Activated CD8-positive, alpha-beta memory T cell treated with anti-CD3 and anti-CD28 coated beads, Interleukin-2, amount 10 ng/mL, durations not matched to agents 7 days and 5 days (primary cell): ENCODE measurements around the gene KCNAB2. TPM values are rescaled to one million over a fixed set of nuclear protein-coding genes. Genes with fewer than 3 reads are reported as not detected.
"Not testable (repeated sequence)": the region's sequence is repeated elsewhere in the genome, so short reads cannot be mapped to it uniquely, and the experiment has no call there.

Experiments used
- ATAC-seq: fragments of 150-1000 bp; cut with Tn5 transposase; one replicate; pipeline ENCODE4 v1.10.0; 2021; ENCODE audit warnings: moderate library complexity
- CTCF ChIA-PET: fragments of 350-600 bp; sonication (Branson Sonifier 250); formaldehyde crosslinking; loops from one replicate; lab custom pipeline; 2021; ENCODE audit warnings: antibody characterized with exemption; lab: Charles Lee
- DNase-seq: peaks from one replicate; pipeline ENCODE4 v3.0.0-alpha.2; 2020
- H3K27ac Mint-ChIP-seq: one replicate; pipeline ENCODE4 v1.8.0; 2021; ENCODE audit warnings: mild to moderate bottlenecking, mixed read lengths
- H3K27me3 Mint-ChIP-seq: one replicate; pipeline ENCODE4 v1.8.0; 2021; ENCODE audit warnings: mixed read lengths
- H3K36me3 Mint-ChIP-seq: one replicate; pipeline ENCODE4 v1.8.0; 2021; ENCODE audit warnings: mild to moderate bottlenecking, mixed read lengths
- H3K4me1 Mint-ChIP-seq: one replicate; pipeline ENCODE4 v1.8.0; 2021; ENCODE audit warnings: mixed read lengths
- H3K4me3 Mint-ChIP-seq: one replicate; pipeline ENCODE4 v1.8.0; 2021; ENCODE audit warnings: mild to moderate bottlenecking, moderate library complexity, mixed read lengths
- H3K9me3 Mint-ChIP-seq: one replicate; pipeline ENCODE4 v1.8.0; 2022; ENCODE audit warnings: low read depth, mixed read lengths
- total RNA-seq, 2 experiments: library from RNA; stranded (reverse); gene quantifications; one replicate each; pipeline ENCODE4 v1.2.3, GENCODE V29; 2021

The KCNAB2 gene
- total RNA-seq, 2 experiments from 2014 or later = 248 to 368 TPM

DNA sequence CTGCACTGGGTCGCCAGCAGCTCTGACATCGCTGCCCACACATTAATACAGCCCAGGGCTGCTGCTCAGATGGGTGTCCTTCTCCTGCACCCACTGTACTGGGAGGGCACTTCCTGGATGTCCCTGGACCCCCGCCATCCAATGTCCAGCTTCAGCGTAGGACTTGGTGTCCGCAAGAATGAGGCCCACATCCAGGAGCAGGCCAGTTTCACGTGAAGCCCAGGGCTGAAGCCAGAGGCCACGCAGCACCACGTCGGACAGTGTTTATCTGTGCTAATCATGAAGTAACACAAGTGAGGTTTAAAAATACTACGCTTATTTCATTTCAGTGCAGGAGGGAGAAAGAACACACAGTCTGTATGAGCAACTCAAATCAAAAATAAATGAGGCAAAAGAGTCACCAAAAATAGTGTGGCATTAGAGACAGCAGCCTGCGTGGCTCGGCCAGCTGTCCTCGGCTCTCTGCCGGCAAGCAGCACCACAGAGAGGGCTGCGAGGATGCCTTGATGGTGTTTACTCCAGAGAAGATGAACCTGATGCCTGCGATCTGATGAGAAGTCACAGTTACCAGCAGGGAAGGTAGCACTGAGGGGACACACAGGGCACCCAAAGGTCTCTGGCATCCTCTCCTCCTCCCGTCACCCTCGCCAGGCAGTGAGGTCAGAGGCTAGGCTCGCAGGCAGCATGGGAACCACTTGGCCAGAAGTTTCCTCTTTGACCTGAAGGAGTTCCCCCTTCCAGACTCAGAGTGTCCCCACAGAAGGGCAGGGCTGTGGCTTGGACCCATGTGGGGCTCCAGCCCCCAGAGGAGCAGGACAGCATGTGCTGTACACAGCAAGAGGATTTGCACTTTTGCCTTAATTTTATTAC, 31.3 kb upstream of the KCNAB2 start:
- CTCF ChIA-PET = no interaction called here
- DNase-seq = no peak
- no peak for ATAC-seq
- H3K27ac Mint-ChIP-seq = no peak overlapping the region
- no peaks in the 10 kb centered on the region for H3K27me3 Mint-ChIP-seq
- peaks cover 11% of the 10 kb centered on the region for H3K4me1 Mint-ChIP-seq
- H3K4me3 Mint-ChIP-seq = no peak overlapping the region
- no peaks in the 10 kb centered on the region for H3K9me3 Mint-ChIP-seq
- H3K36me3 Mint-ChIP-seq = peaks cover 10% of the 10 kb centered on the region

GRCh38 chr1:6016191-6016865, 29.4 kb upstream of the KCNAB2 start:
- ATAC-seq (no peak), DNase-seq (no peak)
- CTCF ChIA-PET = no interaction called here
- H3K9me3 Mint-ChIP-seq = no peaks in the 10 kb centered on the region
- no peaks in the 10 kb centered on the region for H3K27me3 Mint-ChIP-seq
- peaks cover 19% of the 10 kb centered on the region for H3K36me3 Mint-ChIP-seq
- no peak overlapping the region for H3K27ac Mint-ChIP-seq
- H3K4me3 Mint-ChIP-seq = no peak overlapping the region
- peaks cover 11% of the 10 kb centered on the region for H3K4me1 Mint-ChIP-seq

DNA sequence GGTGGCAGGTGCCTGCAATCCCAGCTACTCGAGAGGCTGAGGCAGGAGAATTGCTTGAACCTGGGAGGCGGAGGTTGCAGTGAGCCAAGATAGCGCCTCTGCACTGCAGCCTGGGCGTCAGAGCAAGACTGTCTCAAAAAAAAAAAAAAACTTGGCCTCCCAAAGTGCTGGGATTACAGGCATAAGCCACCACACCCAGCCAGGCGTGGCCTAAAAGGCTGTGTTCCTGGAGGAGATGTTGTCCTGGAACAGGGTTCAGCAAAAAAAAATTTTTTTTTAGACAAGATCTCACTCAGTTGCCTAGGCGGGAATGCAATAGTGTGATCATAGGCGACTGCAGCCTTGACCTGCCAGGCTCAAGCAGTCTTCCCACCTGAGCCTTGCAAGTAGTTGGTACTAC, 28.0 kb upstream of the KCNAB2 start:
- CTCF ChIA-PET, H3K4me1 Mint-ChIP-seq, DNase-seq: not testable (repeated sequence)

DNA sequence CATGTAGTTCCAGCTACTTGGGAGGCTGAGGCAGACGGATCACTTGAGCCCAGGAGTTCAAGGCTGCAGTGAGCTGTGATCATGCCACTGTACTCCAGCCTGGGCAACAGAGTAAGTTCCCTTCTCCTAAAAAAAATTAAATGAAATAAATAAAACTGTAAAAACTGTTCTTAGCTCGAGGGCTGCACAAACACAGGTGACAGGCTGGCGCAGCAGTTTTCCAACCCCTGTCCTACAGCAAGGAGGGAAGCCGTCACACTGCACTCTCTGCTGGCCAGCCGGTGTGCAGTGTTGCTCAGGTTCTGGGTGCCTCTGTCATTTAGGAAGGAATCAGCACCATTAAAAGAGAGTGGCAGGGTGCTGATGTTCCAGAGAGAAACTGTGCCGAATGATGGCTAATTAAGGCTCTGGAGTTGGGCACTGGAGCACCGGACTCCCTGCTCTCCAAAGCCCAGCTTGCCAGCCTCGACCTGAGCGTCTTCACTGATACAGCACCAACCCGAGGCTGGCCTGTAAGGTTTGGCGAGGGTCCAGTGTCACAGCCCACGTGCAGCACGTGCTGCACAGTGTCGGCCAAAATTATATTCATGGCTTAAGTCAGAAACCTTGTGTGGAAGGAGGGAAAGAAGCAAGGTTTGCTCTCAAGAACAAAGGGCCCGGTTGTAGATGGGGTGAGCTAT, 26.4 kb upstream of the KCNAB2 start:
- Mint-ChIP-seq H3K27me3 (no peaks in the 10 kb centered on the region), H3K27ac (no peak overlapping the region), H3K9me3 (peaks cover 2% of the 10 kb centered on the region), H3K36me3 (peaks cover 29% of the 10 kb centered on the region), H3K4me3 (no peak overlapping the region), H3K4me1 (peaks cover 2% of the 10 kb centered on the region)
- DNase-seq (no peak), ATAC-seq (no peak)
- CTCF ChIA-PET = interaction anchor here (0.9 kb wide), 1 partner anchor 23 kb away, joined by 3 read pairs; no protein-coding TSS in a partner anchor

More for the DNA sequence above, 28.0 kb upstream of the KCNAB2 start:
- peaks cover 27% of the 10 kb centered on the region for H3K36me3 Mint-ChIP-seq
- H3K9me3 Mint-ChIP-seq, ATAC-seq, H3K4me3 Mint-ChIP-seq, H3K27ac Mint-ChIP-seq, H3K27me3 Mint-ChIP-seq: not testable (repeated sequence)

- Mint-ChIP-seq H3K27me3 (no peaks in the 10 kb centered on the region), H3K27ac (no peak overlapping the region), H3K4me1 (peaks cover 12% of the 10 kb centered on the region), H3K9me3 (peaks cover 2% of the 10 kb centered on the region), H3K36me3 (peaks cover 24% of the 10 kb centered on the region), H3K4me3 (no peak overlapping the region)
- CTCF ChIA-PET = no interaction called here
- DNase-seq (no peak), ATAC-seq (no peak)
Measured at GRCh38 chr1:6022193-6022592, 23.5 kb upstream of the KCNAB2 start.

- Mint-ChIP-seq H3K9me3 (peaks cover 2% of the 10 kb centered on the region), H3K27me3 (no peaks in the 10 kb centered on the region), H3K27ac (no peak overlapping the region), H3K4me1 (peaks cover 22% of the 10 kb centered on the region), H3K4me3 (no peak overlapping the region), H3K36me3 (peaks cover 33% of the 10 kb centered on the region)
- ATAC-seq (no peak), DNase-seq (no peak)
- CTCF ChIA-PET = no interaction called here
Measured at GRCh38 chr1:6023346-6023745, 22.3 kb upstream of the KCNAB2 start.

DNA sequence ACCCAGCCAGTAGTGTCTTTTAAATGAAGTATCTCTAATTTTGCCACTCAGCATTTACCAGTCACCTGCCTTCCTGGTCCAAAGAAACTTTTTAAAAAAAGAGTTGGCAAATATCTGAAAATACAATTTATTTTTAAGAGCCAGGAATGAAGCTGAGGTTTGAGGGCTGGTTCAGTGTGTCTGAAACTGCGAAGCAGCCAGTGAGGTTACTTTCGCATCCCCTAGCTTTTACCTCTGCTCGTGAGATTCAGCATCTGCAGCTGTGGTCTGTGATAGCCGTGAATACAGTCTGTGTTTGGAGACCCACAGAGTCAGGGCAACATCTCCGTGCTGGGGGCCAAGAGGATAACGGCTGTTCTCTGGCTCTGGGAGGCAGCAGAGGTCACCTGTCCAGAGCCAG, 21.3 kb upstream of the KCNAB2 start:
- H3K36me3 Mint-ChIP-seq = peaks cover 41% of the 10 kb centered on the region
- H3K4me3 Mint-ChIP-seq = no peak overlapping the region
- H3K9me3 Mint-ChIP-seq = peaks cover 2% of the 10 kb centered on the region
- no peaks in the 10 kb centered on the region for H3K27me3 Mint-ChIP-seq
- H3K4me1 Mint-ChIP-seq = peaks cover 32% of the 10 kb centered on the region
- DNase-seq (no peak), ATAC-seq (no peak)
- H3K27ac Mint-ChIP-seq = peak overlapping the region; percentile 16
- CTCF ChIA-PET = interaction anchor here (0.9 to 3.1 kb wide), 4 partner anchors 13 to 211 kb away, joined by 3 to 16 read pairs (median 5); partner anchors contain the start of genes ICMT and NPHP4

DNA sequence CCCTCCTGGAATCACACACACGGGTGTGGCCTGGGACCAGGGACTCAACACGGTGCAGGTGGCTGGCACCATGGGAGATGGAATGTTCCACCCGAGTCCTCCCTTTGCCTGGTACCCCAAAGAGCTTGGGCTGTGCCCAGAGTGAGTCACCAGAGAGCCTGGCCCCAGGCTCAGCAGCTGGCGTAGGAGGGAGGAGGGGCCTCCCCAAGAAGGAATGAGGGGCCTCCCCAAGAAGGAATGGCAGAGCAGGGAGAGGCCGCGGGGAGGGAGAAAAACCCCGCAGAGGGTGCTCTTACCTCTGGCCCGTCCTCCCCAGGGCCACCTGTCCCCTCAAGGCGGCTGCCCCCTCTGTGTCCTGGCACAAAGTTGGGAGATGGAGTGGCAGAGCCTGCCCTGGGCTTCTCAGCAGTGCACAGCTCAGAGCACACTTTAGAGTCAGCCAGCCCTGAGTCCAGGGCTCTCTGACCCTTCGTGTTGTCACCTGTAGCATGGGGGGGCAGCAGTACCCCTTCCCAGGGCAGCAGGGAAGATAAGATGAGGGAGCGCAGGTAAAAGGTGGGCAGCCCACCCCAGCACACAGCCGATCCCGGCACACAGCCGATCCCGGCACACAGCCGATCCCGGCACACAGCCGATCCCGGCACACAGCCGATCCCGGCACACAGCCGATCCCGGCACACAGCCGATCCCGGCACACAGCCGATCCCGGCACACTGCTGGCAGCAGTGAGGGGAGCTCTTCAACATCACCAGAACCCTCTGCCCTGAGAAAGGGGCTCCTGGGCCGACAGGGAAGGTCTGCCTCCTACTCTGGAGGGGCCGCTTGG, 20.2 kb upstream of the KCNAB2 start:
- DNase-seq (no peak), ATAC-seq (no peak)
- Mint-ChIP-seq H3K27ac (peak overlapping the region; percentile 98), H3K9me3 (peaks cover 2% of the 10 kb centered on the region), H3K27me3 (no peaks in the 10 kb centered on the region), H3K36me3 (peaks cover 43% of the 10 kb centered on the region), H3K4me3 (peak overlapping the region; percentile 83), H3K4me1 (peaks cover 43% of the 10 kb centered on the region)
- CTCF ChIA-PET = interaction anchor here (0.9 to 3.1 kb wide), 6 partner anchors 11 to 210 kb away, joined by 3 to 16 read pairs (median 4); partner anchors contain the start of genes ICMT and NPHP4

DNA sequence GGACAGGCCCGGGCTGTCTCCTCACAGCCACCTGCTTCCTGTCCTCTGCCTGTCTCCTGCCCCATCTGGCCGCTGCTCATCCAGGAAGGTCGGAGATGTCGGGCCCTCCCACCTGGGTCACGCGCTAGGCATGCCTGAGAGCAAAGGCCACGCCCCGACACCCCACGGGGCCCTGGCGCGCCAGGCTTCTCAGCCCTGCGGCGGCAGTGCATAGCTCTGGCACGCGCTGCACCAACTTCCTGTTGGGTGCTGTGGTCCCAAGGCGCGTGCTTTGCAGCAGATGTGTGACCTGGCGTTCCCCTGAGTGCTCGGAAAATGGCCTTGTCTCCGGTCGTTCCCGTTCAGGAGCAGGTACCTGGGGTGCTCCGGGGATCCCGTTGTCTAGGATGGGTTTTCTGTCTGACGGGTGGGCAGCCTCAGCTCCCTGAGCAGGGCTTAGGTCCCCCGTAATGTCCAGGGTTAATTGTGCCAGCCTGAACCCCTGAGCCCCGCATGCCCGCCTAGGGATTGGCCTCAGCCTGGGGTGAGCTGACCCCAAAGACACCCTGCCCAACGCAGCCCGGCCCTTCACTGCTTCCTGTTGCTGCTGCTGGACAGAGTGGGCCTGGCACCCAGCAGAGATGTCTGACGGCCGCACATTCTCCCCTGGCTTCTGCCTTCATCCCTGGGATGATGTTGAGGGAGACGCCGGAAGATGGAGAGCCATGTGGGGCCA, 19.4 kb upstream of the KCNAB2 start:
- DNase-seq = peak; percentile 98
- H3K27ac Mint-ChIP-seq = peak overlapping the region; percentile 98
- peak; percentile 83 for ATAC-seq
- H3K4me3 Mint-ChIP-seq = peak overlapping the region; percentile 83
- peaks cover 50% of the 10 kb centered on the region for H3K36me3 Mint-ChIP-seq
- no peaks in the 10 kb centered on the region for H3K27me3 Mint-ChIP-seq
- CTCF ChIA-PET = interaction anchor here (1.0 to 3.1 kb wide), 6 partner anchors 8 to 179 kb away, joined by 3 to 16 read pairs (median 4); partner anchors contain the start of gene NPHP4
- H3K9me3 Mint-ChIP-seq = peaks cover 2% of the 10 kb centered on the region
- peaks cover 50% of the 10 kb centered on the region for H3K4me1 Mint-ChIP-seq

- peaks cover 49% of the 10 kb centered on the region for H3K36me3 Mint-ChIP-seq
- DNase-seq (peak; percentile 79), ATAC-seq (peak; percentile 25)
- no peaks in the 10 kb centered on the region for H3K9me3 Mint-ChIP-seq
- H3K27me3 Mint-ChIP-seq = no peaks in the 10 kb centered on the region
- peaks cover 61% of the 10 kb centered on the region for H3K4me1 Mint-ChIP-seq
- H3K27ac Mint-ChIP-seq = peak overlapping the region; percentile 98
- H3K4me3 Mint-ChIP-seq = peak overlapping the region; percentile 83
- CTCF ChIA-PET = interaction anchor here (1.0 to 1.4 kb wide), 3 partner anchors 24 to 167 kb away, joined by 3 to 10 read pairs (median 3); no protein-coding TSS in a partner anchor
Measured at GRCh38 chr1:6027591-6027990, 18.1 kb upstream of the KCNAB2 start.

GRCh38 chr1:6028042-6028850, 17.4 kb upstream of the KCNAB2 start:
- peak; percentile 90 for DNase-seq
- peak overlapping the region; percentile 98 for H3K27ac Mint-ChIP-seq
- CTCF ChIA-PET = interaction anchor here (1.0 to 1.3 kb wide), 3 partner anchors 25 to 177 kb away, joined by 3 to 10 read pairs (median 4); partner anchors contain the start of gene RNF207
- peaks cover 67% of the 10 kb centered on the region for H3K4me1 Mint-ChIP-seq
- peaks cover 54% of the 10 kb centered on the region for H3K36me3 Mint-ChIP-seq
- H3K4me3 Mint-ChIP-seq = peak overlapping the region; percentile 83
- H3K27me3 Mint-ChIP-seq = no peaks in the 10 kb centered on the region
- no peaks in the 10 kb centered on the region for H3K9me3 Mint-ChIP-seq
- ATAC-seq = peak; percentile 53
